ENCODE measurements around the gene ULK2.

The ULK2 gene

GRCh38 chr17:19726631-19727376 lies 140.9 kb downstream of the ULK2 start:
- DNase-seq (ENCODE audit: low spot score) = no peak

DNA sequence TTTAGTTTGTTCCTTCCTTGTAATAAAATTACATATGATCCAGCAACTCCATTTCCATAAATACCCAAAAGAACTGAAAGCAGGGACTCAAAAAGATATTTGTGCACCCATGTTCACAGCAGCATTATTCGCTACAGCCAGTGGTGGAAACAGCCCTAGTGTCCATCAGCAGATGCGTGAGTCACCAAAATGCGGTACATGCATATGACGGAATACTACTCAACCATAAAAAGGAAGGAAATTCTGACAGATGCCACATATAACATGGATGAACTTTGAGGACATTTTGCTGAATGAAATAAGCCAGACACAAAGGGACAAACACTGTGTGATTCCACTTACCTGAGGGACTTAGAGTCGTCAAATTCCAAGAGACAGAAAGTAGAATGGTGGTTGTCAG lies 142.2 kb downstream of the ULK2 start:
- no peak for DNase-seq (ENCODE audit: low spot score)

DNA sequence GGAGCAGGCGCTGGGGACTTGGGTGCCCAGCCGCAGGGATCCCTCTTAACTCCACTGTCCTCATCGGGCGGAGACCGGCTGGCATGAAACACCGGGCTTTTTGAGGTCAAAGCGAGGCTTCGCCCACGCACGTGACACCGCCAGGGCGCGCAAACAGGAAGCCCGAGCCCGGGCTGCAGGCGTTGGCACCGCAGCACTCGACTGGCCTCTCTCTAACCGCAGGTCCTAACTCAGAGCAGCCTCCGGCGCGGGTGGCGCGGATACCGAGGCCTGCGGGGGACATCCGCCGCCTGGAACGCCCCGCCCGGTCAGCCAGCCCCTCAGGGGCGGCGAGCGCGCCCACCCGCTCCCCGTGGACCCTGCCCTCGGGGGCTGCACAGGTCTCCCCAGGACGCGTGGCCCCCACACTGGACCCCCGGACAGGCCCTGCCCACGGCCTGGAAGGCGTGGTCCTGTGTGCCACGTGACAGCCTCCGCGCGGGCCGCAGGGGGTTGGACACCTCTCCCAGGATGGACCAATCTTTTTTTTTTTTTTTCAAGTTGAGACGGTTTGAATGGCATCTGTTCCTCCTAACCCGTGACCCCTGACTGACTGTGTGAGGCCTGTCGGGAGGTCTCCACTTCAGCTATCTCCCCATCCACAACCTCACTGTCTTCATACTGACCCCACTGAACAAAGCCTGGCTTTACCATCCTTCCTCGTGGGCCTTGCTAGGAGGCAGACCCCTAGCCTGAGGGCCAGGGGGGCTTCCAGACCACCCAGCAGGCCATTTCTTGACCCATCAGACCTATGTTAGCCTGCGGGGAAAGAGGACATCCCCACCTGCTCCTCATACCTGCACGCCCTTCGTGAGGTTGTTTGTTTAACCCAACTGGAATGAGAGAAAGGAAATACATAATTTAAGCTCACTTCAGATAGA lies 143.0 kb downstream of the ULK2 start:
- peak; percentile 43 for DNase-seq (ENCODE audit: low spot score)

DNA sequence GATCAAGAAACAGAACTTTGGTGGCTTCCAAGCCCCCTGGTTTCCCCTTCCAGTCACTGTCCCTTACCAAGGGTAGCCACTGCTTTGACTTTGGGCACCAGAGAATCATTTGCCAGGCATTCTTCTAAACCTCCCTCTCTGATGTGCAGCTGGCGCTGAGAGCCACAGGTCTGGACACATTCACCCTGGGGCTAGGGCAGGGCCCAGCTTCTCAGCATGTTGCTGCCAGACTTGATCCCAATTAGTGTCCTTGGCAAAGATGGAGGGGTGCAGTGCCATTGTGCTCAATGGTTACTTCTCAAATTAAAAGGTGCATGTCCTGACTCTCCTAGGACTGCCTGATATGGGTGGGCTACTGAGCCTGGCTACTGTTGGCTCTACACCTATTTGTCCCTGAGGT lies 143.8 kb downstream of the ULK2 start:
- DNase-seq (ENCODE audit: low spot score) = no peak

Data from CD4-positive, alpha-beta T cell treated with Interleukin-2 at 100 ng/mL for 4 hours (primary cell).